ACHN (cell line): ENCODE measurements around the gene RAPGEF3.

Experiments
- DNase-seq: peaks from one replicate; pipeline ENCODE4 v3.0.0-alpha.2; 2015
- in situ Hi-C: cut with HindIII; loops from 2 replicates; pipeline ENCODE4 v1.10.0; 2017; ENCODE audit warnings: low sequenced_read_pairs, low pct_ligation_motif_present, low pct_unique_long_range_greater_than_20kb

The RAPGEF3 gene

GRCh38 chr12:47698055-47698454, 60.6 kb downstream of the RAPGEF3 start:
- in situ Hi-C loops: loop anchor here (25.0 kb wide), 1 partner anchor 661 kb away; no protein-coding TSS in a partner anchor

DNA sequence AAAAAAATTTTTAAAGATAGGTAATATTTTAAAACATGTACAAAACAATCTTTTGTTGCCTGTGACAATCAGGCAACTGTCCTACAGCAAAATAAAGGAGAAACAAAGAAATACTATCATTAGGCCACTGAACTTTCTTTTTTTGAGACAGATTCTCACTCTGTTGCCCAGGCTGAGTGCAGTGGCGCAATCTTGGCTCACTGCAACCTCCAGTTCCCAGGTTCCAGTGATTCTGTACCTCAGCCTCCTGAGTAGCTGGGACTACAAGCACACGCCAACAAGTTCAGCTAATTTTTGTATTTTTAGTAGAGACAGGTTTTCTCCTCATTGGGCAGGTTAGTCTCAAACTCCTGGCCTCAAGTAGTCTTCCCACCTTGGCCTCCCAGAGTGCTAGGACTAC, 69.5 kb downstream of the RAPGEF3 start:
- no peak for DNase-seq
- in situ Hi-C loops: loop anchor here (25.0 kb wide), 1 partner anchor 652 kb away; no protein-coding TSS in a partner anchor

More at GRCh38 chr12:47698055-47698454, 60.6 kb downstream of the RAPGEF3 start:
- DNase-seq: no peak

DNA sequence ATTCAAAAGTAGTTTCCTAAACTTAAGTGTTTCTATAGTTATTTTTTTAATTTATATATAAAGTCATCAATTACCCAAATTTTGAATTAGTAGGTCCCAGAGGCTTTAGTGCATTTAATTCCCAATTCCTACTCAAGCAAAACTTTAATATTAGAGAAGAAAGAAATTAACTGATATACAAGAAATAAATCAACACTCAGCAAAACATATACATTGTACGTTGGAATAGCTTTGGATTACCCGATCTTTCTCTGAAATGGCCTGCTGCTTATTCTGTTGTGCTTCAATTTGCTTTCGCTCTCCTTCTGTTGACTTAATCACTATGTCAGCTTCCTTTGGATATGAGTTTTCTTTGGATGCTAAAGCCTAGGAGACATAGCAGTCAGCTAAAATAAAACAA, 71.0 kb downstream of the RAPGEF3 start:
- in situ Hi-C loops: loop anchor here (25.0 kb wide), 1 partner anchor 650 kb away; no protein-coding TSS in a partner anchor
- DNase-seq: no peak

DNA sequence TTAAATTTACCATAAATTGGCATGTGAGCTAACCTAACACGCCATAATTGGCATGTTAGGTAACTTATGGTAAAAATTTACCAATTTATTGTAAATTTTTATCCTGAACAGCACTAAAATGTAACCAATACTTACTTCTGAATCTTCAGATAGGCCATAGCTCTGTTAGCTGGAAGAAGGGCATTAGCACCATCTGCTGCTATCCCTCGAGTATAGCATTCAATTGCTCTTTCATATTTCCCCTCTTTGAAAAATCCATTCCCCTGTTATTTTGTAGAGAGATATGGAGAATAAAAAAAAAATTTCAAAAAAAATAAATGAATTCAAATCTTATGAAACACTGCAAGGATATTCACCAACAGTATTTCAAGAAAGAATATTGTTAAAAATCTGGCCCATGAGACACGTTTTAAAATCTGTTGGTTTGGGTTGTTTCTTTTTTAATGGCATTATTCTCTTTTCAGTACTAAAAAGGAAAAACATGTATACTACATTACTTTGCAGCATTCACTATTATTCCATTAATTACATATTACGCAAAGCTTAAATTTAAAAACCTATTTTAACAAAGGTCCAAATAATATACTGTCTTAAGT, 71.9 kb downstream of the RAPGEF3 start:
- DNase-seq: peak; percentile 74
- in situ Hi-C loops: loop anchor here (25.0 kb wide), 1 partner anchor 649 kb away; no protein-coding TSS in a partner anchor
